T-helper 1 cell (primary cell): Measurements from ENCODE around the gene CALHM2.
A peak's percentile ranks its signal among the peaks of the same experiment; 100 is the strongest.
"Not testable (repeated sequence)": the region's sequence is repeated elsewhere in the genome, so short reads cannot be mapped to it uniquely, and the experiment has no call there.

Experiments used
- DNase-seq, 5 donors: peaks; one replicate each; pipeline ENCODE4 v3.0.0-alpha.2; 2012 to 2020
- total RNA-seq, 4 donors: gene quantifications; one replicate each; lab custom pipeline; 2026; lab: John Stamatoyannopoulos, UW

CALHM2 gene, protein sequence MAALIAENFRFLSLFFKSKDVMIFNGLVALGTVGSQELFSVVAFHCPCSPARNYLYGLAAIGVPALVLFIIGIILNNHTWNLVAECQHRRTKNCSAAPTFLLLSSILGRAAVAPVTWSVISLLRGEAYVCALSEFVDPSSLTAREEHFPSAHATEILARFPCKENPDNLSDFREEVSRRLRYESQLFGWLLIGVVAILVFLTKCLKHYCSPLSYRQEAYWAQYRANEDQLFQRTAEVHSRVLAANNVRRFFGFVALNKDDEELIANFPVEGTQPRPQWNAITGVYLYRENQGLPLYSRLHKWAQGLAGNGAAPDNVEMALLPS
- 8.2 to 16.9 (median 15.1) reads per million in 4 donors for total RNA-seq

DNA sequence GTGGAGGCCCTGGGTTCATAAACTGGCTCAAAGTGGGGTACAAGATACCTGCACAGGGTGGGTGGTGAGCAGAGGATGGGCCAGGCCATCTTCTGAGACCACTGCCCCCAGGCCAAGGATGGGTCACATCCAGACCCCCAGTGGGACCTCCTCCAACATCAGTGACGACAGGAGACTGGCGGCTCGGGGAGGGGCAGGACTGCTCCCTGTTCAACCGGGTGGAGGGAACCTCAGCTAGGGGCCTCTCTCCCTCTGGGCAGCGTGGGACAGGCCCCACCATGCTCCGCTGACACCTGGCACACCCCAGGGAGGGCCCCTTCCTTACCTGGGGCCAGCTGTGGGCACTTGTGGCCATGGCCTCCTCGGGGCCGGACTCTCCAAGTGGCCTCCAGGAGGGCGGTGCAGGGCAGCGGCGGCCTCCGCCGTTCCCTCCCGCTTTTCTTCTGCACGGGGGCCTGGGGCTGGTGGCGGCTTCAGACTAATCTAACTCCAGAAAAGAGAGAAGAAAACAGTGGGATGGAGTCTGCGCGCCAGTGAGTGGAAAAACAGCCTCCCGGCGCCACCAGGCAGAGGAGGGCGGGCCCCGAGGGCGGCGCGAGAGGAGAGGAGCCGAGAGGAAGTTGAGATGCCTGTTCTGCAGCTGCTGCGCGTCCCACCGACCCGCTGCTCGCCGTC is at the start of gene CALHM2:
TSS of gene CALHM2 (minus strand) at position 540 of the 675 bp plus-strand sequence. CDS start 2,429 bp downstream, outside the sequence.
- peak in 4 of 5 donors; percentile 34 to 57 (median 40) for DNase-seq

DNA sequence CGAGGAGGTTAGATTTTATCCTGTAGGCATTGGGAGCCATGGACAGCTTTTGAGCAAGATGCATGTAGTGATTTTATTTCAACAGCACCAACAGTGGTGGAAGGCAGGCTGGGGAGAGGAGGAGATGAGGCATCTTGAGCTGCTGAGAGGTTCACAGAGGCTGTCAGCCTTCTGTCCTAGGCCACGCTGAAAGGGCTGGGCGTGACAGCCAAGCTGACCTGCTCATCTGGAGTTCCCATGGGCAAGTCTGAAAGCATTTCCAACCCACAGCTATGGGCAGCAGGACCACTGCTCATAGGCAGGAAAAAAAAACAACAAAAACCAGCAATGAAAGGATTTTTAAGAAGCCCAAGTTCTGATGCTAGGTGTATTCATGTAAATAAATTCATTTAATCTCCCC is 49.0 kb upstream of the CALHM2 start:
- DNase-seq = no peak

DNA sequence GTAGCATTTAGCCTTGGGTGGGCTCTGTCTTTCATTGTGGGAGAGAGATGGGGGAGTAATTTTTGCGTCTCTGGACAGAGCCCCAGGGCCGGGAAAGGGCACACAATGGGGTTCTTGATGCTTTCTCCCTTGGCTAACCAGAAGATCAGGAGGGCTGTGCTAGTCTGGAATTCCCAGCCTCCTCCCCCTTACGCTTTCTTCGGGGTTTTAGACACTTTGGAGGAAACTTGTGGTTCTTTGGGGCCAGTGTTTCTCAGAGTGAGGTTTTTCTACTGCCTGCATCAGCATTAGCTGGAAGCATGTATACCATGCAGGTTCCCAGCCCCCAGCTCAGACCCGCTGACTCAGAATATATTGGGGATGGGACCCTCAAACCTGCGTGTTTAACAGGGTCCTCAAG is 48.3 kb upstream of the CALHM2 start:
- DNase-seq = no peak

DNA sequence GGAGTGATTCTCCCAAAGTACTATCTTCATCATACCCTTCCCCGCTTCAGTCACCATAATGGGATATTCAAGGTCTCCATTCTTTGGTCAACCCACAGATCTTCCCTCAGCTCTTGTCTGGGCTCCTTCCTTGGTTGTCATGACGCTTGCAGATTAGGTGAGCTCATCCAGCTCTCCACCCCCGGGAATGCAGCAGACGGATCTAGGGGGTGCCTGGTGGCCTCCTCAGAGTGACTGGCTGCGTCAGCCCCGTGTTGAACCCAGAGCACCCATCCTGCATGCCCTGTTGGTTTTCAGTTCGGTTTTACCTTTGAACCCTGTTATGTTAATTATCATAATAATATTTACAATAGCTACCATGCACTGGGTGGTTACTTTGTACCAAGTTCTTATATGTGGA is 47.7 kb upstream of the CALHM2 start:
- DNase-seq = no peak

DNA sequence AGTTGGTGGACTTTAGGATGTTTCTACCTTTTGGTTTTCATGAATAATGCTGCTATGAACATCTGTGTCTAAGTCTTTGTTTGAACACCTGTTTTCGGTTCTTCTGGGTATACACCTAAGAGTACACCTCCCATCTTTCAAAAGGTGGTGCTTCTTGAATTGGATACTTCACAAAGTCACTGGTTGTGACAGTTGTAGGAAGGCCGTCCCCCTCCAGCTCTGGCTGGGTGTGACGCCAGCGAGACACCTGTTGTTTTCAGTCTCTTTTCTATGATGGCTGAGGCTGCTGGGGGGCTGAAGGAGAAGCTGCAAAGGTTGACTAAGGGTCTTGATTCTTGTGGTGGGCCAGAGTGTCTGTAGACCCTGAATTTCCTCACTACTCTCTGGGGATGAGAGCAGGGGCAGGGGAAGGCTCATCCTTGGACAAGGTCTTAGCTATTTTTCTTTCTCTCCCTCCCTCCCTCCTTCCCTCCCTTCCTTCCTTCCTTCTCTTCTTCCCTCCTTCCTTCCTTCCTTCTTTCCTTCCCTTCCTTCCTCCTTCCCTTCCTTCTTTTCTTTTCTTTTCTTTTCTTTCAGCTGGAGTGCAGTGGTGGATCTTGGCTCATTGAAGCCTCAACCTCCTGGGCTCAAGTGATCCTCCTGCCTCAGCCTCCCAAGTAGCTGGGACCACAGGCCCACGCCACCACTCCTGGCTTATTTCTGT is 46.9 kb upstream of the CALHM2 start:
- no peak for DNase-seq

DNA sequence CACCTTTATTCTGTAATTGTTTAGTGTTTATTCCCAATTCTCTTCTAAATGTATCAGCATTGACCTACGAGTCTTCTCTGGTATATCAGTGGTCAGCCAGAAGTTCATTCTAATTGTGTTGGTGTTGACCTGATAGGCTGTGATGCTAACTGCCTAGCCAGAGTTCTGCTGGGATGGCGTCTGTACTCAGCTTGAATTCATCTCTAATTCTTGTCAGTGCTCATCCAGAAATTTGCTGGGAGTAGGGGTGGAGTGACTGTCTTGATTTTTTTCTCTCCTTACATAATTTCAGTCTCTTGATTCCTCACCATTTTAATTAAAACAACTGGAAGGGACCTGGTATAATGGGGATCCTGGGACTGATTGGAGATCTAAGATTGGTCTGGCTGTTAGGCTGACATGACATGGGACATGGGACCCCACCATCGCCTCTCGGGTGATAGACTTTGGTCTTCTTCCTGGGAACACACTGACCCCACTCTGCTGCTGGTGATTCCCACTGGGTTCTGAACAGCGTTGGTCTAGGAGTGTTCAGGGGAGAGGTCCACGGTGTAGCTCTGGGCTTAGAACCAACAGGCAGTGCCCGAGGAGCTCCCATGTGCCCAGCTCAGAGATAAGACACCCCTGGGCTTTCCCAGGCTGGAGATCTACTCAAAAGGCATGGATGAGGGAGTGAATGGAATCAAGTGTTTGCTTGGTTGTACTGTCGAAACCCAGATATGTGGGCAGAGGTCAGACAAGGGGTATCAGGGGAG is 45.2 kb upstream of the CALHM2 start:
- no peak for DNase-seq

DNA sequence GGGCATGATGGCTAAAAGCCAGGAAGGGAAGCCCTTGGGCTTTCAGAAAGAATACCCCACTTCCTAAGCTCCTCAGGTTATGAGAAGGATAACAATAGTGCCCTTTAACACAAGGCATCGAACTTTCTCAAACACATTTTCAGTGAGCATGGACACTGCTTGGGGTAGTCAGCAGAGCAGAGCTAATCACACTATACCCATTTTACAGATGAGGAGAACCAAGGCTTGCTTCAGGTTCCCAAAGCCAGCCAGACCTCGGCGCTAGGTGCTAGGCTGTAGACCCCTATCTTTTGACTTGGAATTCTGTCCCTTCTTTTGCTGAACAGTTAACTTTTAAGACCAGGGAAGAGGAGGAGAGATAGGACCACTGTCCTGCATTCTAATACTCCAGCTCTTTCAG is 43.2 kb upstream of the CALHM2 start:
- DNase-seq = no peak

DNA sequence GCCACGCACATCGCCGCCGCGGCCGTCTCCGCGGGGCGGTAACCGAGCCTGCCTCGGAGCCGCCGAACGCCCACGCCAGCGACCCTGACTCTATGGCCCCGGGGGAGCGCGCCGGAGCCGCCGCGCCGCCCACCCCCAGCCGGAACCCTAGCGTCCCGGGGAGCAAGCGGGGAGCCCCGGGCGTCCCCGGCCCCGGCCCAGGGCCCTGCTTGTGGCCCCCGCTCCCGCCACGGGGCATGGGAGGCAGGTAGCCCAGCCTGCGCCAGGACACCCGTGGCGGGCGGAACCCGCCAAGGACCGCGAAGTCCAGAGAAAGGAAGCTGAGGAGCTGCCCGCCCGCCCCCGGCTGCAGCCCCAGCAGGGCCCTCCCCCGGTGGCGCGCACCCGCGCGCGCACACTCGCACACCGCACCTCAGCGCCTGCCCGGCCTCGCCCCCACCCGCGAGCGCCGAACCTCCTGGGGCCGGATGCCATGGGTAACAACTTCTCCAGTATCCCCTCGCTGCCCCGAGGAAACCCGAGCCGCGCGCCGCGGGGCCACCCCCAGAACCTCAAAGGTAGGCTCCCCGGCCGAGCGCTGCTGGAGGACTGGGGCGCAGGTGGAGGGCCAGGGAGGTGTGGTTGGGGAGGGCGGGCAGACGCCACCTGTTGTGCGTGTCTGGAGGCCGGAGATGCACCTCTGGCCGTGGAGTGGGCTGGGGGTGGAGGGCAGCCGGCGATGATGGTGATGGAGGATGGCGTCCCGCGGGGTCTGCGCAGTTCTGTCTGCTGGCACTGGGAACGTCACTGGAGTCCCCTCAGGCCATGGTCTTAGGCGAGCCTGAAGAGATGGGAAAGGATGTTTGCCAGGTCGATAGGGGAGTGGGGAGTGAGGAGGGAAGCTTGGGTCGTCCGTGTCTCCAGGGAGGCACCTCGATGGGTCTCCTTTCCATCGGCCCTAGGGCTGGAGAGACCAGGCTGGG is 42.0 kb upstream of the CALHM2 start:
- DNase-seq = peak in 2 of 5 donors; percentile 10 to 41

DNA sequence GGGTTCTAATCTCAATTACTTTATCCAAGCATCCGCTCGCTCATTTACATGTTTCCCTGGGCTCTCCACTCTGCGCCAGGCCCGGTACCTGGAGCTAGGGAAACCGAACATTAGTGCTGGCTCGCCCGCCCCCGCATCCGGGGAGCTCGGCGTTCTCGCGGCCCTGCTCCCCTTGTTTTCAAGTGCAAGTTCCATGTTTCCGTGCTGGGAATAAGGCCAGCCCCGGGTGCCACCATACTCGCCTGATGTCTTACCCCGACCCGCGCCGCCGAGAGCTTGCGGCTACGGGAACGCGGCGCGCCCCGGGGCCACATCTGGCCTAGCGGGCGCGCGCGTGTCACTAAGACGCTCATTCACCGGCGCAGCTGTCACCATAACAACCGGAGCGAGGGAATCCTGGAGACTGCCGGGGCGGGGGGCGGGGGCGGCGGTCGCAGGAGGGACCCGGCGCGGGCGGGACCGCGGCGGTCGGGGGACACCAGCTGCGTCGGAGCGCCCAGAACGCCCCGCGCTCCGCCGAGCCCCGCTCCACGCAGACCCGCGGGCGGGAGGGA is 41.3 kb upstream of the CALHM2 start, which contains the start of gene NEURL1:
TSS of gene NEURL1 (plus strand) at position 344 of the 554 bp plus-strand sequence. CDS start 683 bp downstream, outside the sequence.
- DNase-seq = peak in 2 of 5 donors; percentile 11 to 30

DNA sequence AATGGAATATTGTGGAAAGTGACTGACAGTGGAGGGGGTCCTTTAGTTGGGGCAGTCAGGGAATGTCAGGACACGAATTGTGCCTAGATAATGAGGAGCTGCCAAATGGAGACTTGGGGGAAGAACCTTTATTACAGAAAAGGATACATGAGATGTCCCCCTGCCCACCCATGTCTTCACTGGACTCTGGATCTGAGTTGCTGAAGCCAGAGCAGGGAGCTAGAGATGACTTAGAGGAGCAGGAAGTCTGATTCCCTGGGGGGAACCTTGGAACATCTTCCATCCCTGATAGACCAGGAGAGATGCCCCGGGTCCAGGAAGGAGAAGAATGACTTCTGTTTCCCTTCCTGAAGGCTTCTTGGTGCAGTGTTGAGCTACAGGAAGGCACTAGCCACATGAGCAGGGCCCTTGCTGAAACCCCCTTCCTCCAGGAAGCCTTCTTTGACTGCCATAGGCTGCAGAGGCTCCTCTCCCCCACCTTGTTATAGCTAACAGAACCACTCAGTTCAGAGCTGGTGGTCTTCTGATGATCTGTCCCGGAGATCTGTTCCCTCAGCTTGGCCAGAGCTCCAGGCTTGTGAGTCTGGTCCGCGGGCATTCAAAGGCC is 40.6 kb upstream of the CALHM2 start:
- DNase-seq = no peak

DNA sequence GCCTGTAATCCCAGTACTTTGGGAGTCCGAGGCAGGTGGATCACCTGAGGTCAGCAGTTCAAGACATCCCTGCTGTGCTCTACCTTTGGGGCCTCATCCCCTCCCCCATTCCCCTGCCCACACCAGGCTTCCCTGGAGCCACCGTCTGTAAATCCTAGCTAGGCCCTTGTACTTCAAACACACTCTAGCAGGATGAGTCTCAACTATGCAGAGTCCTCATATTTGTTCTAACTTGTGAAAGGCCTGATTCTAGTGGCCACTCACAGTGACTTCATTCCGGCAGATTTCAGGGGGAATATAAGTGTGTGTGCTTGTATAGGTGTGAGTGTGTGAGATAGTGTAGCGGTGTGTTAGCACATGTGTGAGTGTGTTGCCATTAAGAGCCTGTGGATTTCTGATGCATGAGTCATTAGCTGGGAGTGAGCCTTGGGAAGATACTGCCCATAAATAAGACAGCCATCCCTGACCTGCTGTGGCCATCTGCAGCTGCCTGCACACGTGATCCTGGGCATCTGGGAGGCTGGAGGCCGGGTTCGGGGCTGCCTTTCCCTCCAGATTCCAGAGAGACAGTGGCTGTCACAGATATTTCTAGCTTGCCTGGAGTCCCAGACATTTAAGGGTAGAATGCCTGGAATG is 39.7 kb upstream of the CALHM2 start:
- no peak for DNase-seq

DNA sequence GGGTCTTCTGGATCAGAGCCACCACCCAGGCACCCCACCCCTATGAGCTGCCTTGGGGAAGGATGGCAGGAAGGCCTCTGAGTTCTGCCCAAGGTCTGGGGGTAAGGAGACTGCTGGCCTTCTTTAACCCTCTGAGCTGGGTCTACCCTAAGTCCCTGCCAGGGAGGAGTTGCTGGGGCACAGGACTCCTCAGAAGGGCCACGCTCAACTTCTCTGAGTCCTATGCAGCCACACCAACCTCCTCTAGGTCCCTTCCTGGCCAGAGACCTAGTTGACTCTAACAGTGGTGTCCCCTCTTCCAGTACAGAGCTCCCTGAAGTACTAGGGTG is 38.8 kb upstream of the CALHM2 start:
- DNase-seq = no peak

DNA sequence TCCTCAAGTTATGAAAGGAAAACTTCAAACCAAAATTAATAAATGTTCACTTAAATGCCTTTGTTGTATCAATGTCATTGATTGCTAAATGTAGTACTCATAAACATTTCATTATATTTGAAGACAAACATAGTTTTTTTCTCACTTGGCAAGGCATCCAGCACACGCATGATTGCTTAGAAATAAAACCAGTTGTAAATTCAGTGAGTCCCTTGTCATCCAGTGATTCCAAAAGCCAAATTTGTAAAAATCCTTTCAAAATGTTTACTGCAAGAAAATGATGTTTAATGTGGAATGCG is 35.2 kb upstream of the CALHM2 start:
- DNase-seq = no peak

DNA sequence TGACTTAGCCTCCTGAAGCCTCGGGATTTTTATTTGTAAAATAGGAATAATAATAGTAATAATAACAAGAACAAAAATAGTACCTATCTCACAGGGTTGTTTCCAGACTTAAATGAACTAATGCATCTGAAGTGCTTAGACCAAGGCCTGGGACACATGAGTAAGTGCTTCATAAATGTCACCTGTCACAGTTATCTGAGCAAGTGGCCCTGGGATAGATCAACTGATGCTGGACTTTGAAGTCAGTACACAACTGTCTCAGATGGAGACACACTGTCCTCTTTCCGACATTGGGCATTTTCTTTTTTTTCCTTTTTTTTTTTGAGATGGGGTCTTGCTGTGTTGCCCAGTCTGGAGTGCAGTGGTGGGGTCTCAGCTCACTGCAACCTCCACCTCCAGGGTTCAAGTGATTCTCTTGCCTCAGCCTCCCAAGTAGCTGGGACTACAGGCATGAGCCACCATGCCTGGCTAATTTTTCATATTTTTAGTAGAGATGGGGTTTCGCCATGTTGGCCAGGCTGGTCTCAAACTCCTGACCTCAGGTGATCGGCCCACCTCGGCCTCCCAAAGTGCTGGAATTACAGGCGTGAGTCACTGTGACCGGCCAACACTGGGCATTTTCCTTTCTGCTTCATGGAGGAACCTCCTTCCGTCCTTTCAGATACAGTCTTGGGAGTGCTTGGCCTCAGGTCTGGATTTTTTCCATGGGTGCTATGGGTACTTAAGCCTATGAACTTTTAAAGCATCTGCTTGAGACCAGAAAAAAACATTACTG is 34.7 kb upstream of the CALHM2 start:
- not testable (repeated sequence) for DNase-seq

DNA sequence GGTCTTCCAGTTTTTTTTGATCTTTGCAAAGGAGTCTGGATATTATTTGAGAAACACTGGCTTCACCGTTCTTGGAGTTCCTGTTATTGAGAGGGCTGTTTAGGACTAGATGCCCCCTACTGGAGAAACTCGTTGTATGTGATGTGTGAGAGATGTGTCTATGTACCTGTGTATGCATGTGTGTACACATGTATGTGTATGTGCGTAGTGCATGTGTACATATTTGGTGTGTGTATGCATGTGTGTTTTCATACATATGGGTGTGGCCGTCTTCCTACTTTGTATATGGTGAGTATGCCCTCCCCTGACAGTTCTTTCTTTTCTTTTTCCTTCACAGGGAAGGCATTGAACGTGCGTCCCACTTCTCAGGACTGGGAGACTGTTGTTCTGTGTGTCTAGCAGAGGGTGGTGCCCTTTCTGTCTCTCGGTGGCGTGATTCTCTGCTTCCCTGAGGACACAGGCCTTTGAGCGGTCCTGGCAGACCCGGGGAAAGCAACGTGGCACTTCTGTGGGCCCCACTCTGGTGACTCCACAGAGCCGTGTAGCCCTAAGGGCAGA is 29.9 kb upstream of the CALHM2 start:
- peak in 3 of 5 donors; percentile 32 to 78 (median 36) for DNase-seq

DNA sequence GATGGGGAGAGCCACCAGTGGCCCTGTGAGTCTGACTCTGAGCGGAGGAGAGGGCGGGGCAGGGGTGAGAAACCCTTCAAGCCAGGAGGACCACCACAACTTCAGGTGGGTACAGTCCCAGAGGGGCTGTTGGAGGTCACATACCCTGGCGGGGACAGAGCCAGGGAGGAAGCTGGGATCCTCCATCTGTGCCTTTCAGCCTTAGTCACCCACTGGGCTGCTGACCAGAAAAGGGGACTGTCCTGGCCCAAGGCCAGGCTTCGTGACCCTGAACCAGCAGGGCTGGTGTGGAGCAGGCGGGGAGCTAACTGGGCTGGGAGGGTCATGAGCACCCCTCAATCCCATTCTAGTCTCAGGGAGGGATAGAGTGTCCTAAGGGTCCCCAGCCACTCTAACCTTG is 28.4 kb upstream of the CALHM2 start:
- no peak for DNase-seq

DNA sequence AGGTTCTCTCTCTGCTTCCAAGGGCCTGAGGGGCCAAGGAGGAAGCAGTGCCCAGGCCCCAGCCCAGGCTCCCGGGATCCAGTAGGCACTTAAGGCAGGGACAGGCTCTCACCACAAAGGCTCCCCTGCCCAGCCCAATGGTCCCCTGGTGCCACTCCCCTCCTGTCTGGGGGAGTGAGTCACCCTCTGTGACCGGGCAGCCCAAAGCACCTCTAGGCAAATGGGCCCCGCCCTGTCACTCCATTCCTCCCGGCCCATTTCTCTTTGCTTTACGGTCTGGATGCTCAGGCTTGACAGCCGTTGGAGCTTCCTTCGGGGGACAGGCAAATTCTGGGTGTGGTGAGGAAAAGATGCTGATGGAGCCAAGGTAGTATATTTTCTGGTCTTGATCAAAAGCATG is 27.0 kb upstream of the CALHM2 start, which contains the start of gene CALHM3:
TSS of gene CALHM3 (minus strand) at position 106 of the 400 bp plus-strand sequence. CDS start 208 bp downstream, outside the sequence.
- no peak for DNase-seq

DNA sequence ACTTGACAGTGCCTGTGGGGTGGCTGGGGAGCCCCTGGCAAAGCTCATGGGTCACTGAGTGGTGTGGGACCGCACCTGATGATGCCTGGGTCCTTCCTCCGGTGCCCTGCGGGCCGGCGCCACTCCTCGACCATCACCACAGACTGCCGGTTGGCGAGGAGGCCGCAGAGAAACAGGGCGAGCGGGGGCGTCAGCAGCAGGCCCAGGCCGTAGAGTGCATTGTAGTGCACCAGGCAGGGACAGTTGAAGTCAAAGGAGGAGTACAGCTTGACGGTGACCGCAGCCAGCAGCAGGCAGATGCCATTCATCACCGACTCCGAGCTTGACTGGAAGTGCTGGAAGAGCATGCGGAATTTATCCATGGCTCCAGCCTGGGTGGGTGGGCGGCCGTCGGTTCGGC is 26.5 kb upstream of the CALHM2 start:
- no peak for DNase-seq
